Measurements from ENCODE around the gene TRPM2.

TRPM2 gene

DNA sequence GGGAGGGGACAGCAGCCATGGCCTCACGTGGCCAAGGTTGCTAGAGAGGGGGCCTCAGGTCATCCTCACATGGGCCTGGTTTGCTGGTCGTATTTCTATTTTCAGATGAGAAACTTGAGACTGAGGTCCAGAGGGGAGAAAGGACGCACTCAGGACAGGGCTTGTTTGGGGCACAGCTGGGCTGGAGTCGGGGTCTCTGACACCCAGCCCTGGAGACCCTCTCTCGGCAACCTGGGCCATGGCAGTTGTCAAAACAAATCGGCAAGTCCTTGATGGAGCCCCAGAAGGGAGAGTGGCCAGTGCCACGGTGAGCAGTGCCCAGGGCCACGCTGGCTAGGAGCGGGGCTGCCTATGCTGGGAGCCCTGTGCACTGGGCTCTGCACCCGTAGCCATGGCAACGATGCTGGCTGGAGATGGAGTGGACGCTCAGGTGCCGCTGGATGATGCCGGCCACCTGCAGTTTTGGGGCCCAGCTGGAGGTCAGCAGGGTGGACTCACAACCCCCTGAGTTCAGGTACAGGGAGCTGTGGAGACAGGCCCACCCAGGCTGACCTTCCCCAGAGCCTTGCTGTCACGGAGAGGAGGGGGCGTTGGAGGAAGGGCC is 113.0 kb downstream of the TRPM2 start:
- DNase-seq: no peak

DNA sequence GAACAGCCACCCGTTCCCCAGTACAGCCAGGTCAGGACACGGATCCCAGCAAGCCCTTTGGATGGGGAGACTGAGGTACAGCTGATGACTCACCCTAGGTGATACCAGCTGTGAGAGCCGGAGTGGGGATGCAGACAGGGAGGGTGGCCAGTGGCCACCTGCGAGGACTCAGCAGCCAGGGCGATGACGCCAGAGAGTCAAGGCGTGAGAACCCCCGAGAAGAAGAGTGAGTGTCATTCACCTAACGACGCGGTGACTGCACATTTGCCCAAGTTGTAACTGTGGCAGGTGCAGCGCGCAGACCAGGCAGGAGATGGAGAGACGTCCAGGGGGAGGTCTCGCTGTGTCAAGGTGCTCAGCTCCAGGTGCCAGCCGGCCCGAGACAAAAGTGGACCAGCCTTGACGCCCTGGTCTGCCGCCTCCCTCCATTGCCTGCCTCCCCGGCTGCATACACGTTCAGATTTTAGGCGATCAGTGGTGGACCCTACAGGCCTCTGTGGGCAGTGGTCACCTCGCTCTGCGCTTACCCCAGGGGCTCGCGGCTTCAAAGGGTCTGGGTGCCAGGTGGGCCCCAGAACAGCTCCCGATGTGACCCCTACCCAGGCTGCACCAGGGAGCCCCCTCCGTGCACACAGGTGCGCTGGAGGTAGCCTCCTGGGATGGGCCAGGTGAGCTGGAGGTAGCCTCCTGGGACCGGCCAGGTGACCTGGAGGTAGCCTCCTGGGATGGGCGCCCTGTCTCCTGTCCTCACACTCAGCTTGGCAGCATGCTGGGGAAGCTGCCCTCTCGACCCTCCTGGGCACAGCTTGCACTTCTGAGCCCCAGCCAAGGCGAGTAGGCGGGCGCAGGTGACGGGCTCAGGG is 113.8 kb downstream of the TRPM2 start:
- no peak for DNase-seq

DNA sequence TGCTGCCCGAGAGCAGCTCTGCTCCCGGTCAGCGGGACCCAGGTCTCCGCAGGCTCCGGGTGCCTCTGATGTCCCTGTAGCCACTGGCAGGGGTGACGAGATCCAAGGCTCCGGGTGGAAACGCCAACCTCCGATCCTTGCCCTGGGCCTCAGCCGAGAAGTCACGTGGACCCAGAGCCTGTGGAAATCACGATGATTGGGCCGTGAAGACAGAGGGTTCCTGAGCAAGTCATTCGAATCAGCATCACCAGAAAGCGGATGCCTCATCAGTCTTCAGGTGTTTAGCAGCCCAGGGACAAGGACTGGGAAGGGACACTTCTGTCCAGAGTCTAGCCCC is 114.4 kb downstream of the TRPM2 start:
- DNase-seq: no peak

DNA sequence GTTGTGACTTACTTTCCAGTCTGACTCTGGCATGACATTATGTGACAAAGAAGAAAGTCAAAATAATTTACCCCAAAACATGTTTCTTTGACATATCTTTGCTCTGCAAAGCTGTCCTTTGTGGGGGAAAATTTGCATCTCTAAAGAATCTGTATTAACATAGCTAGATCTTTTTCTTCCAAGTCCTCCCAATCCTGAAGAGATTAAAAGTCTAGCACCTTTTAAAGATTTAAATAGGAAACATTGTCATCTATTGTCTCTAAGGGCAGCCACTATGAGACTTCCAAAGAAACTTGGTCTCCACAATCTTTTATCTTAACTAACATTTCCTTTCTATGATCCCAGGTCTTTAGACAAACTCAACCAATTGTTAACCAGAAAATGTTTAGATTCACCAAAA is 117.9 kb downstream of the TRPM2 start:
- DNase-seq: no peak

DNA sequence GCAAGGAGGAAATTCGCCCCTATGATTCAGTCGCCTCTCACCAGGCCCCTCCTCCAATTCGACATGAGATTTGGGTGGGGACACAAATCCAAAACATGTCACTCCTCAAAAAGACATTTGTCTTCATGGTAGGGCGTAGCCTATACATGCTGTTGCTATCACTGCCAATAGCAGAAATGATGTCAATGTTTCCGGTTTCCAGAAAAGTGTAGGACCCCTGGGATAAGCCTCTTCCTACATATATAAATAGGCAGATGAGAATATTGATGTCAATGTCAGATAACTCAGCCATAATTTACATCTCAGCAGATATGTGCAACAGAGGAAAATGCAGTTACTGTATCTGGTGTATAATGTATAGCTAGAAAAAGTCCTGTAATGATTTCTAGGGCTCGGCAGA is 118.6 kb downstream of the TRPM2 start:
- no peak for DNase-seq

DNA sequence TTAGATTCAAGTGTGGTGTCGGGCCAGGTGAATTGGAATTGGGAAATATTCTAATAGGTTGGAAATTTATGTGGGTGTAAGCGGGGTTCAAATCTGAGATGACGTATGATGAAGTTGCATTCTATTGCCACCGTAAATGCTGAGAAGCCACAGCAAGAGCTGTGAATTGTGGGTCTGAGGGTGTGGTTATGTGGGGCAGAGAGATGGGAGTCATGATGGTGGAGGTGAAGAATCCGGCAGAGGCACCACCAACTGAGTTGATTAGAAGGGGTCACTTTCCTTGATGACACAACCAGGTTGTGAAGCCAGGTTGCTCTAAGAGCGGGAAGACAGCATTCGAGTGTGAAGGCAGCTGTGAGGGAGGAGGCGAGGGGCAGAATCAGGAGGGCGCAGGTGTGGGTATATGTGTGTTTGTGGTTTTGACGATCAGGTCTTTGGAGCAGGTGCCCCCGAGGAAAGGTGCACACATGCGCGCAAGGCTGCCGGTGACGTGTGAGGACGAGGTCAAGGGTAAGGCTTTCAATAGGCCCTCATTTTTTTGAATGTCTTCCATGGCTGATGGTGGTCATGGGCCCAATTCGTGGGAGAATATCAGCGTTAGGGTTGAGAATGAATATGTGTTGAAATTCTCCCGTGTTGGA is 120.6 kb downstream of the TRPM2 start:
- no peak for DNase-seq

DNA sequence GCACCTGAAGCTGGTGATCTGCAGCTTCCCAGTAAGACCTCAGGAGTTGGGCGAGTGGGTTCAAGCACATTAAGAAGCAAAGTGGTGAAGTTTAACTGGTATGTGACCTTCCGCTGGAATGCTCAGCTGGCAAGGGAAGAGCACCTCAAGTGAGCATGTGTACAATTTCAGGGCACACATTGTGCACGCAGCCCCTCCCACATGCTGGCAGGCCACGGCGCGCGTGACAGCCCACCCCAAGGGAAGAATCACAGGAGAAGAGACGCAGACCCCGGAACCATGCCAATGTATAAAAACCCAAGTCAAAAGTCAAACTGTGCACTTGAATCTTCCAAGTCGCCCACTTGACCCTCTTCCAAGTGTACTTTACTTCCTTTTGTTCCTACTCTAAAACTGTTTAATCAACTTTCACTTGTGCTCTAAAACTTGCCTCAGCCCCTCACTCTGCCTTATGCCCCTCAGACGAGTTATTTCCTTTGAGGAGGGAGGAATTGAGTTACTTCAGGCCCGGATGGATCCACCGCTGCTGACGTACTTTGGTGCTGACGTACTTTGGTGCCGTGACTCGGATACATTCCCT is 121.9 kb downstream of the TRPM2 start:
- DNase-seq: no peak

DNA sequence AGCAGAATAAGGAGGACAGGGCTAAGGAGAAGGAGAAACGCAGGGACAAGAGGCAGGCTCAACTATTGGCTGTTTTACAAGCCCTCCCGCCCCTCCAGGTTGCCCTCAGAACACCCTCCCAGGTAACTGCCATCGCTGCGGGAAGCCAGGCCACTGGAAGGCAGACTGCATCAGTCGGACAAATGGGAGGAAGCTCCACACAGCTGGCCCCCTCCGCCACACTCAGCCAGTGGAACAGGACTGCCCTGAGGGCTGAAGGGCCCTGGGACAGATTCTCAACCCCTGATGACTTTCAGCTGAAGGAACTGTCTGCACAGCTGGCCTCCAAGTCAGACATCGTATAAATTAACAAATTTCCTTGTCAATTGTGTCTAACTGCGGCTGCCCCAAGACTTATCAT is 123.7 kb downstream of the TRPM2 start:
- DNase-seq: no peak

DNA sequence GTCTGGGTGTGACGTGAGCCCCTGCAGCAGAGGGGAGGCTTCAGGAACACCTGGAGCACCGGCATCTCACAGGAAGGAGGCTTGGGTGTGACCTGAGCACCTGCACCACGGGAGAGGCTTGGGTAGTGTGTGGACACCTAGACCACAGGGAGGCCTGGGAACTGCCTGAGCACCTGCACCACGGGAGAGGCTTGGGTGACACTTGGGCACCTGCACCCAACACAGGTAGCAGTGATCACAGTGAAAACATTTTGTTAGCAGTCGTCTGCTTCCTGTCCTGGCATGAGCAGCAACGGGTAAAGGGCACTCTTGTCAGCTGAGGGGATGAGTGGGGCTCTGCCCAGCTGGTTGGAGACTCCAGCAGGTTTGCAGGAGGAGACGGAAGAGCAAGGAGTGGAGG is 124.3 kb downstream of the TRPM2 start:
- no peak for DNase-seq

DNA sequence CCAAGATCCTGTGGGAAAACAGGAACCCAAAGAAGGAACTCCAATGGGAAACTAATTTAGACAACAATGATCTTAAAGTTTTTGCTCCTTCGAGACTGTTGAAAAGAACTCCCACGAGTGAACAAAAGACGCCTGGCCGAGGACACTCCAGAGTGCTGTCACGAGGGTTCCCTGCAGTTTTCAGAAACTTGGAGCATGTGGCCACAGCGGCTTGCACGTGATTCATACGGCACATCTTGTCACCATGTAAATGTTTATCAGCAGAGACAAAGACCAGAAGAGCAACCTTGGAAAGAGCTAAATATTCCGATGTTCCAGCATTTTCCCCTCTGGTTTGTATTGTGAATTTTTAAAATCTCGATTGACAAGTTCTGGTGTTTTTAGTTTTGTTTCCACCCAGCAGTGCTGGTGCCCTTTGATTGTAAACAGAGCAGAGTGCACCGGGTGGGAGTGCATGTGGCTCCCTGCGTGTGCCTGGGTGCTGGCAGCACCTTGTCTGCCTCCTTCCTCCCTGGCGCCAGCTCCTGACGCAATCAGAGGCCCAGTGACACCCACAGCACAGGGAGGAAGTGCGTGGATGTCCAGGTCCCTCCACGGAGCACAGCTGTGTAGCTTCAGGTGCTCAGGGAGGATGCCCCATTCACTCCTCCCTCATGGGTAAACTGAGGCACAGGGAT is 124.8 kb downstream of the TRPM2 start:
- no peak for DNase-seq

DNA sequence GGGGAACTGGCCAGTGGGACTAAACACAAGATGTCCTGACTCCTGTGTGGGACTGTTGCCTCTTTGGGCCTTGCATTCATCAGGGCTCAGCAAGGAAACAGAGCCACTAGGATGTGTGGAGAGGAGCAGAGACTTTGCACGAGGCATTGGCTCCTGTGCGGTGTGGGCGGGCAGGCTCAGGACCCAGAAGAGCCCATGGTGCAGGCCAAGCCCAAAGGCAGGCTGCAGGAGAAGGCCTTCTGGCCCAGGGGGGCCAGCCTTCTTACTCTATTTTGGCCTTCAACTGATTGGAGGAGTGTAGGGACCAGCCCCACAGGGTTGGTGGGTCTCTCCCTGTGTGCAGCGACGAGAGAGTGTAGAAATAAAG is 125.4 kb downstream of the TRPM2 start:
- no peak for DNase-seq

DNA sequence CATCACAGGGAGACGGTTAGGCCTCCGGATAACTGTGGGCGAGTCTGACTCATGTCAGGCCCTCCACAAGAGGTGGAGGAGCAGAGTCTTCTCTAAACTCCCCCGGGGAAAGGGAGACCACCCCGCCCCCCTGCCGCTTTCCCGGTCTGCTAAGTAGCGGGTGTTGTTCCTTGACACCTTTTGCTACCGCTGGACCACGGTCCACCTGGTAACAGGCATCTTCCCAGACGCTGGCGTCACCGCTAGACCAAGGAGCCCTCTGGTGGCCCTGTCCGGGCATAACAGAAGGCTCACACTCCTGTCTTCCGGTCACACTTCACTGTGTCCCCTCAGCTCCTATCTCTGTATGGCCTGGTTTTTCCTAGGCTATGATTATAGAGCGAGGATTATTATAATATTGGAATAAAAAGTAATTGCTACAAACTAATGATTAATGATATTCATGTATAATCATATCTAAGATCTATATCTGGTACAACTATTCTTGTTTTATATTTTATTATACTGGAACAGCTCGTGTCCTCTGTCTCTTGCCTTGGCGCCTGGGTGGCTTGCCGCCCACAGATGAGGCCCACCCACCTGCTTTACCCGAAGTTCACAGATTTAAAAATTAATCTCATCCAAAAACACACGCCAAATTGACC is 126.3 kb downstream of the TRPM2 start:
- DNase-seq: peak; percentile 6

DNA sequence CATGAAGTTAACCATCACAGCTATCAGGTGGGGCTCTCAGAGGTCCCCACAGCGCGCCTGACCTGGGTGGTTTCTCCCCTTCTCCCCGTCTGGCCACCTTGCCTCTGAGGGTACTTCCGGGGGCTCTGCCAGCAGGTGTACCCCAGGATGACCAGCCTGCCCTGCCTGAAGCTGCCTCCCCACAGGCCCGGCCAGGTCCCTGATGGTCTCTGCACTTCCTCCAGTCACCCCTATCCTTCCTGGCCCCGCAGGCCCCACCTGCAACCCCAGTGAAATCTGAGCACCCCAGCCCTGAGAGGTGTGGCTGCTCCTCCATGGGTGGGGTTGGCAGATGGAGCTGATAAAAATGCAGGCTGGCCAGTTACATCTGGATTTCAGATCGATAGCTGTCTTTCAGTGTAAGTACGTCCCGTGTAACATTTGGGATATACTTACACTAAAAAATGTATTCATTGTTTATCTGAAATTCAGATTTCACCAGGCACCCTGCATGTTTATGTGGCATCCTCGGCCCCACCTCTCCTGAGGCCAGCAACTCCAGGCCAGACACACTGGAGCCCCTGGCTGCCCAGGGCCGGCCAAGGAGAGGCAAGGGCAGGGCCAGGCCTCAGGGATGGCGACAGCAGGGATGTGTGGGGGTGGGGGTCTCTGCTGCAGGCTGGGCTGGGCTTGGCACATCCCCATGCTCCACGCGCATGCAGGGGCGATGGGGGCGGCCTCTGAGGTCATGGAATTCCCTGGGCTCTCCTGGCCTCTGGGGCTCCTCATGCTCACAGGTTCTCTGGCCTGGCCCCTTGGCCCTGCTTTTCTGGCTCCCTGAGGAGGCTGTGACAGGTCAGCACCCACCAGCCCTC is 127.0 kb downstream of the TRPM2 start:
- no peak for DNase-seq

DNA sequence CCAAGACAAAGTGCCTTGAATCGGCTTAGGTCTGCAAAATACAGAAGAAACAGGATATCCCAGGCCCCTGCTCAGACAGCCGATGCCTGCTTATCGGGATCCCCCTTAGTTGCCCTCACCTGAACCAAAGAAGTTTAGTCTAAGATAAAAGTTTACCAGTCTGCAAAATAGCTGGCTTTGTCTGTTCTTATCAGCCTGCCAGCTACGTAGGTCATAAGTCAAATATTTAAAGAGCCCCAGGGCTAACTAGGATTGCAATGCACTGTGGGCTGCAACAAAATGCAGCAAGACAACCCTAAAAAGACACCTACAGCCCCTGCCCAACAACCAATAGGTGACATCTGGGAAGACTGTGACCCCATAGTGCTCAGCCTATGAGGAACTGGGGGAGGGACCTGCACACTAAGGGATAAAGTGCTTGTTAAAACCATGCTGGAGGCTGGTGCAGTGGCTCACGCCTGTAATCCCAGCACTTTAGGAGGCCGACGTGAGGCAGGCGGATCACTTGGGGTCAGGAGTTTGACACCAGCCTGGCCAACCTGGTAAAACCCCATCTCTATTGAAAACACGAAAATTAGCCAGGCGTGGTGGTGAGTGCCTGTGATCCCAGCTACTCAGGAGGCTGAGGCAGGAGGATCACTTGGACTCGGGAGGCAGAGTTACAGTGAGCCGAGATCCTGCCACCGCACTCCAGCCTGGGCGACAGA is 129.3 kb downstream of the TRPM2 start:
- DNase-seq: no peak

DNA sequence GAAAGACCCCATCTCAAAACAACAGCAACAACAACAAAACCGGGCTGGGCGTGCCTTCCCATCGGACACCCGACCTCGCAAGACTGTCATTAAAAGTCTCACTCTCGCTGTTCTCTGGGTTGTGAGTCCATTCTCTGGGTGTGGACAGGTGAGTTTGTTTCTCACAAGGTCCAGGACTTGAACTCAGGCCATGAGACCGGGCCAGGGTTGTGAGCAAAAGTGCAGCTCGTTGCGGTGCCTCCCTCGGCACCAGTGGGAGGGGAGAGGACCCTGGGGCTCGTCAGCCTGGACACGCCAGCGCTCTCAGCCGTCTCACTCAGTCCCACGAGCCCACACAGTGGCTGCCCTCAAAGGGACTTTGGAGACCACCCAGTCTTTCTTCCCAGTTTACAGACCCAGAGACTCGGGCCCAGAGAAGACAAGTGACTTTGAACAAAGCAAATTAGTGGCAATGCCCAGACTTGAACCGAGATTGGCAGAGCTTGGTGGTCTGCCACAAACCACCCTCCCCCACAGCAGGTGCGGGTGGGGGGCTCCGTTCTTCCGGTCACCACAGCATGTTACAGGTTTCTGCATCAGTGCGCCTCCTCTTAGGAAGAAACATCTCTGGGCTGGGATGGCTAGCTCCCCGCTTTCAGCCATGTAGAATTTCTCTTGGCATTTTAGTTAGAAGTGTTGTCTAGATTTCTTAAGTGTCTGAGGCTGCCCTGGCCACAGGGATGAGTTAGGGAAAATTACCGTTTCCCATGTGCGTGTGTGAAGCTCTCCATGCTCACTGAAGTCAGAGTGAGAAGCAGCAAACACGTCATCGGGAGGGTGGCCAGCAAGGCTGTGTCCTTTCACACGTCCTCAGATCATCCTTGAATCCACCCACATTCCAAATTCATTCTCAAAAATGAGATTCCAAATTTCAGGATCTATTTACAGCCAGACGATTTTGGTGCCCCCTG is 130.1 kb downstream of the TRPM2 start:
- DNase-seq: no peak

DNA sequence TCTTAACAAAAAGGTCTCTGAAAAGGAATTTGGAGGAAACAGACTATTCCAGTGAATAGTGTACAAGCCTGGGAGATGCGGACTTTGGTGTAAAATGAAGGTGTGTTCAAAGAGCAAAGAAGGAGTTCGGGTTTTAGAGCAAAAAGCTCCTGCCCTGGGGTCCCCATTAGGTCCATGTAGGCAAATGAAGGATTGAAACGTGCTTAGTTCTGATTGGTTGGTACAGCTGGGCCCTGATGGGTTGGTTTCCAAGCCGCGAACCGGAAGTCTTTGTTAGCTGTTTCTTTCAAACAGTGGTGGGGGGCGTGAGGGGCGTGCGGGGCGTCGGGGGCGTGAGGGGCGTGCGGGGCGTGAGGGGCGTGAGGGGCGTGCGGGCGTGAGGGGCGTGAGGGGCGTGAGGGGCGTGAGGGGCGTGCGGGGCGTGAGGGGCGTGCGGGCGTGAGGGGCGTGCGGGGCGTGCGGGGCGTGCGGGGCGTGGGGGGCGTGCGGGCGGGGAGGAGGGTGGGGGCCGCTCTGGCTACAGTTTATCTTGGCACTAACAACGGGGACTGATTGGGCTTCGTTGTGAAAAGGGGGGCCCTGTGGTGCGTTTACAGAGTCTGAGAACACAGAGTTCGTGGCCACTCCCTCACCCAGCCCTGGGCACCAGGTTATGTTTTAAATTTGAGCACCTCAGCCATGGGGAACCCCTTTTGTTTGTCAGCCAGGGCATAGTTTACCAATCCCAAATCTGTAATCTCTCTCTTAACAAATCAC is 131.3 kb downstream of the TRPM2 start:
- no peak for DNase-seq

DNA sequence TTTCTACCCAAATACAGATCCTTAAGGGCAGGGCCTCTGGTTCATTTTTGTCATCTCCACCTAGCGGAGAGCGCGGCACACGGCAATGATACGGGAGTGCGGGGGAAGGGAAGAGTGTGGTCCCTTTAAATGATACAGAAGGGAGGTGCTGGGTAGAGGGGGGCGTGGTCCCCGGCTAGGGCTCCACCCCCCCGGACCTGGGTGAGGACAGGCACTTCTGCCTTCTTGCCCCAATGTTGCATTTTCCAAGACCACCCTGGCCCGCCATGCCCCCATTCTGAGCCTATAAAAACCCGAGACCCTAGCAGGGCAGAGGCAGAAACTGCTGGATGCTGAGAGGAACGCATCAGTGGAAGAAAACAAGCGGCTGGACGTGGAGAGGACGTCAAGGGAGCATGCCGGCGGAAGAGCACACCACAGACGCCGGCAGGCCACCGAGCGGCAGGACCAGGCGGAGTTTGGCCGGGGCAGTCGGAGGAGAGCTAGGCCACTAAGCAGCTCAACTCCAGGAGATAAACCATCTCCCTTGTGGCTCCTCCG is 131.9 kb downstream of the TRPM2 start:
- DNase-seq: peak; percentile 11

DNA sequence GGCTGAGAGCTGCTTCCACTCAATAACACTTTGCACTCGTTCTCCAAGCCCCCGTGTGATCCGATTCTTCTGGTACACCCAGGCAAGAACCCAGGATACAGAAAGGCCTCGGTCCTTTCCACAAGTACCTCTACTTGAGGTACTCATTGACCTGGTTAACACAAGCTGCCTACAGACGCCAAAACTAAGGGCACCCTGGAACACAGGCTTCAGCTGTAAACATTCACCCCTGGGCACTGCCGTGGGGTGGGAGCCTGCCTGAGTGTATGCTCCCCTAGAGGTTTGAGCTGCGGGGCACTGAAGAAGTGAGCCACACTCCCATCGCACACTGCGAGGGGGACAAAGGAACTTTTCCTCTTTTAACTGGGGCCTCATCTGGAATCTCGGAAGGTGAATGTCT is 132.4 kb downstream of the TRPM2 start:
- DNase-seq: no peak

DNA sequence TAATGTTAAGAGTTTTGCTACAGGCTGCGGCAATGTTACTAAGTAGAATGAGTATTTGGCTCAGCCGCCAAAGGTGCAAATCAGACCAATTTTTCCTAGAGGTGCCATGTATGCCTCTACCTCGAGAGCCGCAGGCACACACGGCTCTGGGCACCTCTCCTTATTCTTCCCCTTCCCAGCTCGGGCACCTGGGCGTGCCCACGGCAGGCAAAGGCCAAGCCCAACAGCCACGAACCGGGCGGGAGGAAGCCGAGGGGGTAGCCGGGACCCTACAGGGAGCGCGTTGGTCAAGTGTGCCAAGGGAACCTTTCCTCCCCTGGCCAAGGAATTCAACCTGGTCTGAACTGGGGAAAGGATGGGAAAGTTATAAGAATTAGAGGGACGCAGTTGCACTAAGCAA is 132.9 kb downstream of the TRPM2 start:
- no peak for DNase-seq

All from fibroblast of skin of scalp (primary cell).